Endometrial microvascular endothelial cells (primary cell): ENCODE results near the gene GABRB2. TPM values are rescaled to one million over a fixed set of nuclear protein-coding genes. Genes with fewer than 3 reads are reported as not detected.
"Not testable (repeated sequence)": the region's sequence is repeated elsewhere in the genome, so short reads cannot be mapped to it uniquely, and the experiment has no call there.

Experiments
- in situ Hi-C: cut with HindIII; loops from 2 replicates; pipeline ENCODE4 v1.10.0; 2017; ENCODE audit warnings: low sequenced_read_pairs, low pct_unique_long_range_greater_than_20kb; ENCODE audit errors: inconsistent ontology term
- total RNA-seq: library from RNA; depleted of rRNA; stranded (reverse); fragments of >200 nt; gene quantifications from one replicate; pipeline ENCODE4 v1.2.3, GENCODE V29; 2015; ENCODE audit errors: inconsistent ontology term

The GABRB2 gene
- total RNA-seq, 1 donor from 2014 or later: not detected

DNA sequence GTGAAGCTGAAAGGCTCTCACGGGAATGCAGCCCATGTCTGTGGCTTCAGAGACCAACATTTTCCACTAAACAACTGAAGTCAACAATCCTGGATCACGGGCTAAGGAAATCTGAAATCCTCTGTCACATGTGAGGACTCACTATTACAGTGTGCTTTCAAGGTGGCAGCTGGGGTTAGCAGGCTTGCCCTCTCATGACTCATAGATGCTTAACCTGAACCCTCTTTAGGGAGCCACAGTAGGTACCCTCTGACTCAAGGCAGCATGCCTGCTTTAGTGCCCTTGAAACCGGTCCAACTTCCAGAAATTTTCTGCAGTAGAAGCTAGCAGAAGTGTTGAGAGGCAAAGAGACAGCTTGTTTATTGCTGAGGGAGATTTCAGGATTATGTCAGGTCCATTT is 232.5 kb downstream of the GABRB2 start:
- in situ Hi-C loops: no loop called here

DNA sequence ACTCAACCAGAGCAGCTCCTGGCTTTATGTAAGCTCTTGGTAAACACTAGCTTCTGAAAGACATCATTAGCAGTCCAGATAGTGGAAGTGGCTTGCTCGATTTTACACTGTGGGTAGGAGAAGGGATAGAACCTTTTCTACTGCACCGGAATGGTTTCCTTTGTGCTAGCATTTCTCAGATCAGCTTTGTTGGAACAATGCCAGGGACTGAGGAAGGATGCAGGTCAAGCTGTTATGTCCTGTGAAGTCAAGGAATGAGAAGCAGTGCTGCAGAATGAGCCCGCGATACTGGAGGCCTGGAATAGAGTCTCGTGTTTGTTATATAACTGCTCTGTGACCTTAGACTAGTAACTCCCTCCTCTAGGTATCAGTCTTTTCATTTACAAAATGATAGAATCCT is 233.6 kb downstream of the GABRB2 start:
- in situ Hi-C loops: no loop called here

DNA sequence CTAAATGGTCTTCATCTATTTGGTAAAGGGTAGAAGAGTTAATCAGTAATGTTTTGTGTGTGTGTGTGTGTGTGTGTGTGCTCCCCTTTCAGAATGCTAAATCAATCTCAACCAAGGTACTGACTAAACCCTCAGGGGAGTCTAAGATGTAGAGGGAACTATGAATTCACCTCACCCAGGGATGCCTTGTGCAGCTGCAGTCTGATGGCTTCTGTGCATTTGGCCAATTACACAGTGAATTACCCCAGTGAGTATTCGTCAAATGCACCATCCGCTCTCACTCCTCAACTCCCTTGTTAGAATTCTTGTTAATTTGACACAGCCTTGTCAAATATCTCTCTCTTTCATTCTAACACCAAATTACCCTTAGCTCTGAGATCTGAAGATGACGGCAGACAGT is 234.6 kb downstream of the GABRB2 start:
- in situ Hi-C loops: no loop called here

DNA sequence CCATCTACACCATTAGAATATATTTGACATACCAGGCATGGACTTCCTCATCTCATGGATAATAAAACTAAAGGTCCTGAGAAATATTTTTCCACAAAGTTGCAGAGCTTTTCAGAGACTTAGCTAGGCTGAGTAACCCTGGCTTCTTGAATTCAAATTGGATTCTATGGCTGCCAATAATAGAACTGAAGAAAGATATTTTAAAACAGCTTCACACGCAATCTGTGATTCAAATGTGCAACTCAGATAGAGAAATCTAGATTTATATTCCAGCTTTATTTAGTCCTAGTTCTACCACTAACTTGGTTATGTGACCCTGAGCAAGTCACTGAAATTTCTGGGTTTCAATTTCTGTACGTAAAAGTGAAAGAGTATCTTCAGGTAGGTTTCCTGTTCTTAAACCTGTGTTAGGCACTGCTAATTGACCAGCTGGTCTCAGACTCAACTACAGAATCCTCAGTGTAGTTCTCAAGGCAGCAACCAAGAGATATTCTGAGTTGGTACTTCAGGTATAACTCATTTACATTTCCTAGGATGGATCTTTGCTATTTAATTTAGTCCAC is 235.3 kb downstream of the GABRB2 start:
- in situ Hi-C loops: no loop called here

DNA sequence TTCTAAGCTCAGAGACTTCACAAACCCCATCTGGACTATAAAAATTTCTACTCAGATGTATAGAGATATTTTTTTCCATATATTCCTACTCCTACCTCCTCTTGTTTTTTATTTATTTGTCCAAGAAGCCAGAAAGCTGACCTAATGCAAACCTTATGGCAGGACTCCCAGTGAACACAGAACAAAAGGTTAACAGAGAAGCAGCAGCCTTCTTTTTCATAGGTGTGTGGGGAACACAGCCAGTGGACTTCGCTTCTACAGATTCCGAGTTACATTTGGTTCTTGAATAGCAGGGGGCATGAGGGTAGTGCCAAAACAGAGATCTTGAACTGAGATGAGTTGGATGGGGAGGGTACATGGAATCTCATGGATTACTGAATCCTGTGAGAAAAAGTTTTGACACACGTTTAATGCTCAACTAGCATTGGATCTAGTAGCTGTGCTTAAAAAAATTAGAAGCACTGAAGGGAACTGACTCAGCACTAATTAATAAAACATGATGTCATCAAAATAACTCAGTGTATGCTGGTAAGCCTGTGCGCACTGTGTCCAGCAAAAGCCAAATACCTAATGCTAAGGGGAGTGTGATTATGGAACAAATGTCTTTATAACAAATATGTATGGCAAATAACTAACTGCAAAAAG is 240.1 kb downstream of the GABRB2 start:
- in situ Hi-C loops: no loop called here

DNA sequence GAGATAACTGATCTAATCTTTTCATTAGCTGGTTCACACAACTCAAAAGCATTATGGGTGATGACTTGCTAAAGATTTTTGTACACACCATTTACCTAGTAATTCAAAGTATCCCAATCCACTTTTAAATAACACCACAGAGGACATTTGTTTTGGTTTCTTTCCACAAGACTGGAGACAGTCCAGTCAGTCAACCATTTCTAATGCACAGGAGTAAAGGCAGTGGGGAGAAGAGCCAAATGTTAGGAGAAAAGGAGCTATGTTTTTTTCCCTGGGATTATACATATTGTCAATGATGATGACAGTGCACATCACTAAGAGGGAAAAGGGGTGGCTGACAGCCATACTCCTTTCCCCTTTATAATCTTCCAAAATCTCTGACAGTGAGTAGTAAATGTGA is 240.9 kb downstream of the GABRB2 start:
- in situ Hi-C loops: no loop called here

DNA sequence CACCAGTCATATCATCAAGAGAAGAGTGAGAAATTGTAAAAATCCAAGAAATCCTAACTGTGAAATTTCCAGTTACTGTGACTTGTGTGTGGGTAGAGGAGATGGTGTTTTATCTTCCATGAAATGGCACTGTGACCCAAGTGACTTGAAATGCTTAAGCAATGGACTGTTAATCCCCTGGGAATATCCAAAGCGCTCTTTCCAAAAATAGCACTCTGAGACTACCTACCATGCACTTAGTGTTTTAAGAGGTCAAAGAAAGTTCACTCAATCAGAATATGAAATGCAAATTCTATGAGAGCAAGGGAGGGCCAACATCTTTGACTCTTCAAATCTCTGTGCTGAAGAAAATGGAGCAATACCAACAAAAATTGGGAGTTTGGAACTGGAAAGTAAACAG is 244.0 kb downstream of the GABRB2 start:
- in situ Hi-C loops: no loop called here

DNA sequence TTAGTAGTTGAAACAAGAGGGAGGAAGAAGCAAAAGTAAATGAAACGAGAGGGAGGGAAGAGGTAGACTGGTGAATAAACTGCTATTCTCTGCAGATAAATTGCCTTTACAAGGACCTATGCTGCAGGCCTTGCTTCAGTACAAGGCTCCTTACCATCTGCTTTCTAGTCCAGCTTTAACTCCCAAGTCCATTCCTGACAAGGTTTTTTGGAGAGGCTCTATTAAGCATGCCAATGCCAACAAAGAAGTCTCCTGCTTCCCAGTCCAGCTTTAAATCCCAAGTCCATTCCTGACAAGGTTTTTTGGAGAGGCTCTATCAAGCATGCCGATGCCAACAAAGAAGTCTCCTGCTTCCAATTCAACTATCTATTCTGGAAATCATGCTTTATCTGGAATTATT is 244.9 kb downstream of the GABRB2 start:
- in situ Hi-C loops: no loop called here

DNA sequence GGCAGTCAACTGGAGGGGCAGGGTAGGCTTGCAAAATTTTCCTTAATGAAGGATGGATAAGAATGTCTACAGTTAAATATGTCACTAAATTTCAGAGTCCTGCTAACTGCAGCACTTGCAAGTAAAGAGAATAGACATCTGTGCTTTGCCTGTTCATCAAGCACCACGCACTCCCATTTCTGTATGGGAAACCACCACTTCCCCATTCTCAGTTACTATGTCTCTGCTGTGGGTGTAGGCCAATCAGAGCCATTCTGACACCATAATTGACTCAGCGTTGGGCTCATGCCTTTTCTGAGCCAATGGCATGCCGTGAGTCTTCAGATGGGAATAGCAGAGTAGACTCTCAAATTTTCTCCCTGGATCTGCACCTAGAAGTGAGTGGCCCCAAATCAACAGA is 247.5 kb downstream of the GABRB2 start:
- in situ Hi-C loops: no loop called here

DNA sequence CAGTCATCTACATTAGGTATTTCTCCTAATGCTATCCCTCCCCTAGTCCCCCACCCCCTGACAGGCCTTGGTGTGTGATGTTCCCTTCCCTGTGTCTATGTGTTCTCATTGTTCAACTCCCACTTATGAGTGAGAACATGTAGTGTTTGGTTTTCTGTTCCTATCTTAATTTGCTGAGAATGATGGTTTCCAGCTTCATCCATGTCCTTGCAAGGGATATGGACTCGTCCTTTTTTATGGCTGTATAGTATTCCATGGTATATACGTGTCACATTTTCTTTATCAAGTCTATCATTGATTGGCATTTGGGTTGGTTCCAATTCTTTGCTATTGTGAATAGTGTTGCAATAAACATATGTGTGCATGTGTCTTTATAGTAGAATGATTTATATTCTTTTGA is 249.1 kb downstream of the GABRB2 start:
- in situ Hi-C loops: not testable (repeated sequence)

DNA sequence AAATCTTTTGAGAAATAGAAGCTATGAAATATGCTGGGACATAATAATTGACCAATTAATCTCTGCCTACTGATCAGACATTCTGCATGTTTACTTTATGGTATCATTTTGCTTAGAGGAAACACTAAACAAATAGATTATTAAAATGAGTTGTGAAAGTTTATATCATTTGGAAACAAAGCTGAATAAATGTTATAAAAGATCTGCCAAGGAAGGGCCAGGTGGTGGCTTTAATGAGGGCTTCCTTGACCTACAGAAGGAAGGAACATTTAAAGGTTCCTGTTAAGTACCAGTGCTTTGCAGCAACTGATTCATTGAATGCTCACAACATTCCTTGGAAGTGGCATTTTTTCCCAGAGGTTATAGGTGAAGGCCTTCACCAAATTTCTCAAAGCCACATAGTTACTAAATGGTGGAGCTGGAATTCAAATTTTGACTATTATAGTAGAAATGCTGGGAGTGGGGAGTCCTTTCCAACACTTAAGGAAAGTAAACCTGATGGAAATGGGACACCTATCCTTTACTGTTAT is 250.7 kb downstream of the GABRB2 start:
- in situ Hi-C loops: no loop called here

DNA sequence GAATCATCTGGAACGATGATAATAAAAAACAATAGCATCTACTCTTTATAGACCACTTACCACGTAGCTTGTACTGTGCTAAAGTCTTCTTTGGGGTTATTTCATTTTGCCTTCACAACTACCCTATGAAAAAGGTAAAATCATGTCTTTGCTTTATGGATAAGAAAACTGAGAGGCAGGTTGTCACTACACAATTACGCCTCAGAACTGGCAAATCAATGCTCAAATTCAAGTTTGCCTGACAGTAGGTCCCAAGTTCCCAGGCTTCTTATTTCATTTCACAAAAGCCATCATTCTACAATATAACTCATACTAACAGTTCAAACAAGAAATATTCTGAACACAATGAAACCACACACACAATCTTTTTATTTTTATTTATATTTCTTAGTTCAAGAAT is 258.5 kb downstream of the GABRB2 start:
- in situ Hi-C loops: no loop called here

DNA sequence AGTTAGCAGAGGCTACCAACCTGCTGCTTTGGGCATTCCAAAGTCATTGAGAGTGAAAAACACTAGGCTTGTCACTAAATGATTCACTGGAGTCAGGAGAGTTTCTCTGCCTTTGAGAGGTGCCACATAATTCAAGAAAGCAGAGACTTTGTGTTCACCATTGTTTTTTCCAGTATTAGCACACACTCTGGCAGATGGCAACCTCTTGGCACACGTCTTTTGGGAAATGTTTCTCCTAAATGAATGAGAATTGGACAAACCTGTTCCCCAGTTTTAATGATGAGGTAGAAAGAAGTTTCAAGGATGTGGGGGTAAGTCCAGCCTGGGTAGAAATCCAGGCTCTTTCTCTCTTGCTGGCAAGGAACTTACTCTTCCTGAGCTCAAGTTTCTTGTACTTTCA is 259.1 kb downstream of the GABRB2 start:
- in situ Hi-C loops: no loop called here

DNA sequence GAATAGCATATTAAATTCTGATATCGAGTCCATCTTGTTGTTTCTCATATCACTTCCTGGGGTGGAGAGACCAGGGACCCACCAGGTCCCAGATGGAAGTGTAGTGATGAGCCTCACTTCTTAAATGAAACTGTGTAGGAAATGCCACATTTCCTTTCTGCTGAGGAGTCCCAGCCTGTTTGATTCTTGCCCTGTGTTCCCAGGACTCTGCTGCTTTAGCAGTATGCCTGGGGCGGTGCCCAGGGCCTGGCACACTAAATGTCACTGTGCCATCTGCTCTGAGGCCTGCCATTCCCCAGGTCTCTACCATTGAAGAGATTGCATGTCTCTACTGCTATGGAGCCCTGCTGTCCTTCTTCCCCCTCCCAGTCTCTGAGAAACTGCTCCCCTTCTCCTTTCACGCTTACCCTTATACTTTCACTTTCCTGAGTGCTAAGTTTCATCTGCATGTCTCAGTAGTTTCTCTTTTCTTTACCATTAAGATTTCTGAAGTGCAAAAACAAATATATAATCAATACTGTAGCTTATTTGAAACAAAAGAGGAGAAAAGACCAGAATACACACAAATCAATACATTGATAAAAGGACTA is 260.4 kb downstream of the GABRB2 start:
- in situ Hi-C loops: no loop called here

DNA sequence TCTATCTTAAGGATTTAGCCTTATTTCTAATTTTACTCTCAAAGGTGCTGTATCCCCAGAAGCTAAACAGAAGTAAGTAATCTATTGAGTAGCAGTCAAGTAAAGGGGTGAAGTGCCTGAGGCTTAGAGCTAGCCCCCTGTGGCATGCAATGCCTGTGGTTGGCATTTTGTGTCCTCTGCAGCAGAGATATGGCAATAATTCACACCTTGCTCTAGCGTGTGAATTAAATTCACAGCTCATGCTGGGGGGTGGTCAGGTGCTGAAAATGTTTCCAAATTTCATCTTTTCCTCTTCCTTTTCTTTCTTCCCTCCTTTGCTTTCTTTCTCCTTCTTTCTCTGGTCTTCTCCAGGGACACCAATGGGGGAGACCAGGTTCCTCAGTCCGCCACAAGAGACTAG is 262.1 kb downstream of the GABRB2 start:
- in situ Hi-C loops: no loop called here

DNA sequence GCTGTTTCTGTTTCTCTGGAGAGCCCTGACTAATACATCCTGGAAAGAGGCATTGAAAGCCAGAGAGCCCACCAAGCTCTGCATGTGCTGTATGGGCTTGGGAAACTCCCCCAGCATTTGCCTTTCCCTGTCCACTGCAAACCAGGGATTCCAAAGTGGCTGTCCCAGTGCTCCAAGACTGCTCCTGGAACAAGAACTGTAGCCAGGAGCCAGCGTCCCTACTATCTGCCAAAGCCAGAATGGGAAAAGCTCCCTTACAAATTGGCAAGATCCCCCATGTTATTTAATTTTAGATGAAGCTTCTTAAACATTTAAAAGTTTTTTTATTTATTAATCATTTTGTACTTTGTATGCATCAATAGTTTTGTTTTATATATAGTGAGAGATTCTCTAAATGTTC is 263.2 kb downstream of the GABRB2 start:
- in situ Hi-C loops: no loop called here

DNA sequence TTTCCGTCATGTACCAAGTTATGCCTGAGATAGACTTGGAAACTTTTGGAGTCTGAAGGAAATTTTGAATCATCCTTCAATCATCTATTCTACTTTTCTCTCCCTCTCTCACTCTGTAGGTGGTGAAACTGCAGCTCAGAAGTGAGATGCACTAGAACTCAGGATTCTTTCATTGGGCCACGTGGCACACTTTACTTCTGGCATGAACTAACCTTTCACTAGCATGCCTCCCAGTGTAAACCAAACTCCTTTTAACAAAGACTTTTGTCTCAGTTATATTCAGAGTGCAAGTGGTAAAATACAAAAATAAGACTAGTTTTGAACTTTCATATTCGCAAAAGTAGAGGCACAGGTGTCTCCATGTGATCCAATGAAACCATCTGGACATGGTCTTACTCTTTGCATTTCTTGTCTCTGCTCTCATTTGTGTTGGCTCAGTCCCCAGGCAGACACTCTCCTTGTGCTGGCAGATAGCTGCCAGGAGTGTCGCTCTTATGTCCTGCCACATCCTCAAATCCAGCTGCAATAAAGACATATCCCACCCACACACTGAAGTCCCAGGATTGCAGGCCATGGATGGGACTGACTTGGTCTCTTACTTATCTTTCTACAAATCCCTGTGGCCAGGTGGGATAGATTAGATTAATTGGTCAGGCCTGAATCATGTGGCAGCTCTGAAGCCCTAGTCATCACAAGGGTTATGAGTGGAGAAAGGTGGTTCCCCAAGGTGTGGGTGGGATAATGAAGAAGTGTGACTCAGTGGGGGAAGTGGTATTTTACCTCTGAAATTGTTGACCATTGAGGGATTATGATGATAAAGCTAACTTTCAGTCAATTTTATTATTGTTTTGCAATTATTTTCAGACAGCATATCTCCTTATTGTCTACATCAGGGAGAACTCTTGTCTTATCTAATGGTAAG is 267.5 kb downstream of the GABRB2 start:
- in situ Hi-C loops: no loop called here

DNA sequence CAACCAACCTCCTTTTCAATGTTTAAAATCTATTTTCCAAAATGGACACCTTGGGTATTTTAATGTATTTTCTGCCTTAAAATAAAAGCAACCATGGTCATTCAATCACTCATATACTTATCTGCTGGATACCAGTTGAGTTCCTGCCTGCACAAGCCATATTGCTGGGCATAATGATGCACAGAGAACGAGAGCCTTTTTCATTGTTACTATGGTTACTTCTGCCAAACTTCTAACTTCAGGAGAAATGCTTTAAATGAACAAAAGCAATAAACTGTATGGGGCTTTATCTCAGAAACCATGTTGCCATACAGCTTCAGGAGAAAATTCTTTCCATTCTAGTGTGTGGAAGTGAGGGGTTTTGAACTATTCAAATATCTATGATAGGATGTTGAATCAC is 269.5 kb downstream of the GABRB2 start:
- in situ Hi-C loops: no loop called here

DNA sequence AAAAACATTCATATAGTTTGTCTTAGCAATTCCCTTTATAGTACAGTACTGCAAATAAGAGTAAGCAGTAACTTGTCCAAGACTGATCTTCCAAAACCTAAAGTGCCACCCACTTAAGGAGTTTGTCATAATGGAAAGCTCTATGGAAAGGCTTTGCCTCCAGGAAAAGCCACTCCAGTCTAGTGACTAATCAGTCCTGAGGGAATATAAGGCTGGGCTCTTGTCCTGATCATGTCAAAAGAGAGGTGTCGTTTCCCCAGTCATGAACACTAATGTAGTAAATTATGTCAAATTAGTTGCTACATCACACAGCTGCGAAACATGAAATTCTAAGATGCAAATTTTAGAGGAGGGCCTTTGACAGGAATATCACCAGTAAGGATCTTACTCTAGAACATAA is 271.6 kb downstream of the GABRB2 start:
- in situ Hi-C loops: no loop called here

DNA sequence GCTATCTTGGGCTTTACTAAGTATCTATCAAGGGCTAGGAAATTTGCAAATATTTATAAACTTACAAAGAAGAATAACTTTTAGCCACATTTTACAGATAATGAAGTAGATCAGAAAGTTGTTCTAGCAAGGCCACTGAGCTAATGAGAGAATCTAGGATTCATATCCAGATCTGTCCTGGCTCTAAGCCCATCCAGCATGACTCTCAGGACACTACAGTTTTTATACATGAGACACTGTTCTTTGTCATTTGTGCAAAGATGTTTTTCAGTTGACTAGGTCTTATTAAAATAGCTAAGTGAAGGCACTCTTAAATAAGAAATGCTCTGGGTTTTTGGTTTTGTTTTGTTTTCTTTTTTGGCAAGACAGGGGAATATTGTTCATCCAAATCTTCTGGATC is 273.1 kb downstream of the GABRB2 start:
- in situ Hi-C loops: no loop called here
